ENCODE measurements around the gene PLBD1.

PLBD1 gene

GRCh38 chr12:14567351-14568162 is at the start of gene PLBD1:
PLBD1 (minus strand) TSS chr12:14567883; CDS start chr12:14567696, 187 bp downstream.
- DNase-seq, result peak; percentile 51

GRCh38 chr12:14614704-14615121 is 47.0 kb upstream of the PLBD1 start:
- DNase-seq, result no peak

GRCh38 chr12:14613718-14614117 is 46.0 kb upstream of the PLBD1 start:
- no peak for DNase-seq

GRCh38 chr12:14612898-14613445 is 45.3 kb upstream of the PLBD1 start:
- DNase-seq, result no peak

GRCh38 chr12:14612250-14612649 is 44.6 kb upstream of the PLBD1 start:
- no peak for DNase-seq

GRCh38 chr12:14611640-14612203 is 44.0 kb upstream of the PLBD1 start:
- DNase-seq, result no peak

- no peak for DNase-seq
Observed at GRCh38 chr12:14607568-14607967, 39.9 kb upstream of the PLBD1 start.

GRCh38 chr12:14605401-14605989 is 37.8 kb upstream of the PLBD1 start:
- DNase-seq, result peak; percentile 12

- DNase-seq, result no peak
Observed at GRCh38 chr12:14601692-14602478, 34.2 kb upstream of the PLBD1 start.

- no peak for DNase-seq
Observed at GRCh38 chr12:14597480-14597879, 29.8 kb upstream of the PLBD1 start.

GRCh38 chr12:14591719-14592118 is 24.0 kb upstream of the PLBD1 start:
- no peak for DNase-seq

GRCh38 chr12:14589169-14590004 is 21.7 kb upstream of the PLBD1 start:
- DNase-seq, result no peak

- DNase-seq, result no peak
Observed at GRCh38 chr12:14588571-14588970, 20.9 kb upstream of the PLBD1 start.

GRCh38 chr12:14578646-14579045 is 11.0 kb upstream of the PLBD1 start:
- DNase-seq, result no peak

GRCh38 chr12:14577344-14577743 is 9.7 kb upstream of the PLBD1 start:
- no peak for DNase-seq

- no peak for DNase-seq
Observed at GRCh38 chr12:14576896-14577295, 9.2 kb upstream of the PLBD1 start.

GRCh38 chr12:14575585-14575984 is 7.9 kb upstream of the PLBD1 start:
- no peak for DNase-seq

- no peak for DNase-seq
Observed at GRCh38 chr12:14573118-14573517, 5.4 kb upstream of the PLBD1 start.

- DNase-seq, result no peak
Observed at GRCh38 chr12:14572401-14572800, 4.7 kb upstream of the PLBD1 start.

- no peak for DNase-seq
Observed at GRCh38 chr12:14571779-14572178, 4.1 kb upstream of the PLBD1 start.

GRCh38 chr12:14570231-14570630 is 2.5 kb upstream of the PLBD1 start:
- DNase-seq, result no peak

- DNase-seq, result no peak
Observed at GRCh38 chr12:14564336-14564959, 3.2 kb downstream of the PLBD1 start.
